HepG2 (cell line): ENCODE measurements around the gene POP7. TPM values are rescaled to one million over a fixed set of nuclear protein-coding genes. Genes with fewer than 3 reads are reported as not detected.

Experiments used
- ATRX ChIP-seq: sonication (generic); formaldehyde crosslinking; IDR thresholded peaks from 2 replicates; pipeline ENCODE4 v1.4.0; 2020; ENCODE audit warnings: missing genetic modification reagents, borderline replicate concordance
- BCLAF1 ChIP-seq: fragments of 450-650 bp; IDR thresholded peaks from 2 replicates; pipeline ENCODE4 v1.6.1; 2017; ENCODE audit warnings: mild to moderate bottlenecking
- HNRNPUL1 ChIP-seq: fragments of 200-400 bp; formaldehyde crosslinking; IDR thresholded peaks from 2 replicates; pipeline ENCODE4 v1.6.1; 2017; ENCODE audit warnings: low read depth, mild to moderate bottlenecking, low read length, moderate library complexity
- KDM1A ChIP-seq: IDR thresholded peaks from 2 replicates; pipeline ENCODE4 v1.6.1; 2016; ENCODE audit warnings: missing compliant biosample characterization
- KDM3A ChIP-seq: IDR thresholded peaks from 2 replicates; pipeline ENCODE4 v1.6.1; 2018; ENCODE audit warnings: low read depth, missing compliant biosample characterization
- MTF2 ChIP-seq: sonication (generic); formaldehyde crosslinking; IDR thresholded peaks from 2 replicates; pipeline ENCODE4 v1.5.0; 2020; ENCODE audit warnings: missing genetic modification reagents, borderline replicate concordance
- REL ChIP-seq: sonication (generic); formaldehyde crosslinking; conservative IDR thresholded peaks from 2 replicates; pipeline ENCODE4 v1.8.0; 2022; ENCODE audit warnings: mild to moderate bottlenecking, missing genetic modification reagents, moderate library complexity
- TARDBP ChIP-seq: sonication (generic); formaldehyde crosslinking; IDR thresholded peaks from 2 replicates; pipeline ENCODE4 v1.8.0; 2022; ENCODE audit warnings: mild to moderate bottlenecking, missing genetic modification reagents
- THAP9 ChIP-seq: sonication (generic); formaldehyde crosslinking; IDR thresholded peaks from 2 replicates; pipeline ENCODE4; 2020; ENCODE audit warnings: missing genetic modification reagents, mild to moderate bottlenecking, borderline replicate concordance
- ZBED4 ChIP-seq: sonication (generic); formaldehyde crosslinking; IDR thresholded peaks from 2 replicates; pipeline ENCODE4 v1.4.0; 2020; ENCODE audit warnings: missing genetic modification reagents, borderline replicate concordance
- ZNF343 ChIP-seq: sonication (generic); formaldehyde crosslinking; IDR thresholded peaks from 2 replicates; pipeline ENCODE4 v1.4.0; 2020; ENCODE audit warnings: mild to moderate bottlenecking, missing genetic modification reagents
- ZNF558 ChIP-seq: sonication (generic); formaldehyde crosslinking; IDR thresholded peaks from 2 replicates; pipeline ENCODE4 v1.9.0; 2022; ENCODE audit warnings: mild to moderate bottlenecking, missing genetic modification reagents, borderline replicate concordance
- ZNF75D ChIP-seq: sonication (generic); formaldehyde crosslinking; IDR thresholded peaks from 2 replicates; pipeline ENCODE4 v1.8.1; 2023; ENCODE audit warnings: missing genetic modification reagents, mild to moderate bottlenecking, borderline replicate concordance
- polyA plus RNA-seq, 8 experiments: library from polyadenylated mRNA; depleted of rRNA in 3 of 8; stranded (reverse) in 7 of 8; unstranded in 1 of 8; fragments of >200 nt; fragmentation: Illumina TruSeq in 4 of 8; extraction: Trizol in 4 of 8; gene quantifications; 2 replicates each; pipeline versions ENCODE4 v1.2.1 to v1.2.3, GENCODE V29; 2011 to 2016; ENCODE audit warnings: low read depth in 4 of 8, missing spikeins in 1 of 8, mixed read lengths in 1 of 8; ENCODE audit not compliant: insufficient read depth in 1 of 8
- total RNA-seq, 5 experiments: library from RNA; depleted of rRNA; stranded (reverse); fragments of >200 nt; fragmentation: Illumina TruSeq; extraction: Trizol; gene quantifications; 2 replicates each; pipeline ENCODE4 v1.2.3, GENCODE V29; 2016; ENCODE audit warnings: low read depth in 1 of 5
- TF ChIP-seq, protein P1 (sequence below): sonication (generic); formaldehyde crosslinking; conservative IDR thresholded peaks from 2 replicates; pipeline ENCODE4 v1.8.0; 2022; ENCODE audit warnings: missing genetic modification reagents

POP7 gene
- total and polyA plus RNA-seq, 2 of the 13 experiments (the other 11 are each of a cell fraction or from before 2014, with no cell fraction given) = 63.9 to 91.1 TPM

DNA sequence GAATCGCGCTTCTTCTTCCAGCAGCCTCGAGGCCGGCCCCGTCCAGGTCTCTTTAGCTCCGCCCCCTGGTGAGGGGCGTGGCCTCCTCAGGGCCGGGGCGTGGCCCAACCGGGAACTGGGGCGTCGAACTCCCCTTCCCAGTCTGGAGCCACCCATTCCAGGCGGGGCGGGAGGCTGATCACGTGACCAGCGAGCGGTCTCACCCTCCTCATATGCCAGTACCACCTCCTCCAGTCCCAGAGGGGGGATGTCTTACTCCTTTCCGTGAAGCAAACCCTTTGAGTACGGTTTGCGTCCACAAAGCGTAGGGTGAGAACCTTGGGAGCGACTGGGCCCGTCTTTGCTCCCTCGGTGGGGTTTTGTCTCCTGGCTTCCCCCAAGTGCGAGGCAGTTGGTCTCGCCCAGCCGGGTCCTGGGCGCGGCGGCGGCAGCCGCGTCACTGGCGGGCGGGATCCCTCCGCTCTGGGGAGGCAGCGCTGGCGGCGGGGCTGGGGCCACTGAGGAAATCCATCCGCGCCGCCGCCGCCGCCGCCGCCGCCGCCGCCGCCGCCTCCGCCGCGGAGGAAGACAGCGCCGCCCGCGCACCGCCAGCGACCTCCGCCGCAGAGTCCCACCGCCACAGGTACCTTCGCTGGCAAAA lies 32.5 kb upstream of the POP7 start, which contains the start of gene GNB2 (continued):
- TF ChIP-seq ZBED4 (CRISPR knock-in tag) (peak; percentile 81), HNRNPUL1 (no peak), REL (CRISPR knock-in tag) (no peak), ATRX (CRISPR knock-in tag) (no peak), BCLAF1 (no peak), THAP9 (CRISPR knock-in tag) (no peak; the same call in 1 of the 2 replicates), TARDBP (0 out of 2 replicates have a peak, but pooled peaks have one; percentile 48), ZNF75D (CRISPR knock-in tag) (no peak), MTF2 (CRISPR knock-in tag) (no peak), KDM3A (CRISPR knock-in tag) (no peak), KDM1A (no peak), ZNF343 (CRISPR knock-in tag) (no peak), ZNF558 (CRISPR knock-in tag) (peak; percentile 16; the same call in 1 of the 2 replicates)
- TF ChIP-seq, protein P1, sequence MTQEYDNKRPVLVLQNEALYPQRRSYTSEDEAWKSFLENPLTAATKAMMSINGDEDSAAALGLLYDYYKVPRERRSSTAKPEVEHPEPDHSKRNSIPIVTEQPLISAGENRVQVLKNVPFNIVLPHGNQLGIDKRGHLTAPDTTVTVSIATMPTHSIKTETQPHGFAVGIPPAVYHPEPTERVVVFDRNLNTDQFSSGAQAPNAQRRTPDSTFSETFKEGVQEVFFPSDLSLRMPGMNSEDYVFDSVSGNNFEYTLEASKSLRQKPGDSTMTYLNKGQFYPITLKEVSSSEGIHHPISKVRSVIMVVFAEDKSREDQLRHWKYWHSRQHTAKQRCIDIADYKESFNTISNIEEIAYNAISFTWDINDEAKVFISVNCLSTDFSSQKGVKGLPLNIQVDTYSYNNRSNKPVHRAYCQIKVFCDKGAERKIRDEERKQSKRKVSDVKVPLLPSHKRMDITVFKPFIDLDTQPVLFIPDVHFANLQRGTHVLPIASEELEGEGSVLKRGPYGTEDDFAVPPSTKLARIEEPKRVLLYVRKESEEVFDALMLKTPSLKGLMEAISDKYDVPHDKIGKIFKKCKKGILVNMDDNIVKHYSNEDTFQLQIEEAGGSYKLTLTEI = no peak
